HEK293 (cell line): ENCODE data around the gene CCDC61.

ENCODE experiments used
- CTCF ChIA-PET: fragments of 350-600 bp; formaldehyde crosslinking; extraction: SDS; loops from one replicate; lab custom pipeline; 2021; ENCODE audit warnings: antibody characterized with exemption; lab: Yijun Ruan, JAX
- POLR2A ChIA-PET: fragments of 300-600 bp; formaldehyde crosslinking; extraction: SDS; loops from one replicate; lab custom pipeline; 2020; ENCODE audit warnings: antibody characterized with exemption, inconsistent platforms; lab: Yijun Ruan, JAX
- H3K27ac ChIP-seq: fragments of 200-500 bp; sonication (Bioruptor generic); 2 replicates; pipeline ENCODE4 v1.5.1; 2014; ENCODE audit warnings: low read depth, low read length, control low read depth, inconsistent platforms; ENCODE audit errors: extremely low read depth
- H3K36me3 ChIP-seq, 2 experiments: fragments of 200-500 bp in 1 of 2; sonication (Bioruptor generic) in 1 of 2; 1 replicate in 1 of 2; 2 replicates in 1 of 2; pipeline ENCODE4 v1.5.1; 2014 to 2017; ENCODE audit warnings: inconsistent platforms in 2 of 2, low read length in 2 of 2; ENCODE audit not compliant: control insufficient read depth in 2 of 2, insufficient read depth in 1 of 2
- H3K4me1 ChIP-seq: fragments of 200-500 bp; sonication (Bioruptor generic); 2 replicates; pipeline ENCODE4 v1.5.1; 2014; ENCODE audit warnings: mild to moderate bottlenecking, low read length, inconsistent platforms; ENCODE audit not compliant: control insufficient read depth, insufficient read depth
- H3K4me3 ChIP-seq: 2 replicates; pipeline ENCODE4 v1.5.1; 2011; ENCODE audit warnings: low read depth, mild to moderate bottlenecking, control low read depth, low read length, moderate library complexity
- H3K9me3 ChIP-seq: fragments of 200-500 bp; sonication (Bioruptor generic); 2 replicates; pipeline ENCODE4 v1.5.1; 2014; ENCODE audit warnings: low read depth, low read length, inconsistent platforms; ENCODE audit not compliant: control insufficient read depth, insufficient read depth
- BCL11A ChIP-seq: fragments of 450-650 bp; formaldehyde crosslinking; IDR thresholded peaks from 2 replicates; pipeline ENCODE4 v1.5.1; 2016; ENCODE audit warnings: low read depth, missing biosample characterization, missing genetic modification characterization
- EGR2 ChIP-seq: fragments of 450-650 bp; formaldehyde crosslinking; IDR thresholded peaks from 2 replicates; pipeline ENCODE4 v1.5.1; 2016; ENCODE audit warnings: low read depth, missing biosample characterization, missing genetic modification characterization
- GLIS2 ChIP-seq: fragments of 450-650 bp; formaldehyde crosslinking; IDR thresholded peaks from 2 replicates; pipeline ENCODE4 v1.5.1; 2016; ENCODE audit warnings: missing biosample characterization, missing genetic modification characterization
- HIC1 ChIP-seq: fragments of 450-650 bp; formaldehyde crosslinking; IDR thresholded peaks from 2 replicates; pipeline ENCODE4 v1.5.1; 2016; ENCODE audit warnings: missing biosample characterization, missing genetic modification characterization
- HOXC10 ChIP-seq: sonication (generic); formaldehyde crosslinking; IDR thresholded peaks from 2 replicates; pipeline ENCODE4 v1.8.1; 2023; ENCODE audit warnings: mild to moderate bottlenecking, missing genetic modification reagents
- IKZF3 ChIP-seq: fragments of 450-650 bp; IDR thresholded peaks from 2 replicates; pipeline ENCODE4 v1.5.0; 2018; ENCODE audit warnings: missing biosample characterization, mild to moderate bottlenecking, missing genetic modification characterization, moderate library complexity
- SP2 ChIP-seq: fragments of 450-650 bp; formaldehyde crosslinking; IDR thresholded peaks from 2 replicates; pipeline ENCODE4 v1.5.1; 2016; ENCODE audit warnings: missing biosample characterization, missing genetic modification characterization
- ZBTB17 ChIP-seq: fragments of 450-650 bp; formaldehyde crosslinking; IDR thresholded peaks from 2 replicates; pipeline ENCODE4 v1.5.1; 2016; ENCODE audit warnings: missing biosample characterization, missing genetic modification characterization
- ZBTB20 ChIP-seq: fragments of 450-650 bp; formaldehyde crosslinking; IDR thresholded peaks from 2 replicates; pipeline ENCODE4 v1.5.1; 2016; ENCODE audit warnings: missing biosample characterization, missing genetic modification characterization
- ZBTB48 ChIP-seq: fragments of 450-650 bp; formaldehyde crosslinking; IDR thresholded peaks from 2 replicates; pipeline ENCODE4 v1.5.1; 2016; ENCODE audit warnings: missing biosample characterization, missing genetic modification characterization
- ZEB2 ChIP-seq: fragments of 450-650 bp; formaldehyde crosslinking; IDR thresholded peaks from 2 replicates; pipeline ENCODE4 v1.5.1; 2016; ENCODE audit warnings: missing biosample characterization, missing genetic modification characterization
- ZFP69B ChIP-seq: fragments of 450-650 bp; formaldehyde crosslinking; IDR thresholded peaks from 2 replicates; pipeline ENCODE4 v1.5.1; 2016; ENCODE audit warnings: missing biosample characterization, missing genetic modification characterization
- ZNF114 ChIP-seq: fragments of 450-650 bp; formaldehyde crosslinking; IDR thresholded peaks from 2 replicates; pipeline ENCODE4 v1.5.0; 2017; ENCODE audit warnings: missing biosample characterization, missing genetic modification characterization
- ZNF121 ChIP-seq: fragments of 450-650 bp; formaldehyde crosslinking; IDR thresholded peaks from 2 replicates; pipeline ENCODE4 v1.5.1; 2016; ENCODE audit warnings: missing biosample characterization, missing genetic modification characterization
- ZNF132 ChIP-seq: fragments of 450-650 bp; formaldehyde crosslinking; IDR thresholded peaks from 2 replicates; pipeline ENCODE4 v1.5.1; 2017; ENCODE audit warnings: missing biosample characterization, missing genetic modification characterization, borderline replicate concordance
- ZNF140 ChIP-seq: fragments of 450-650 bp; formaldehyde crosslinking; IDR thresholded peaks from 2 replicates; pipeline ENCODE4 v1.5.1; 2016; ENCODE audit warnings: missing biosample characterization, missing genetic modification characterization
- ZNF169 ChIP-seq: fragments of 450-650 bp; formaldehyde crosslinking; IDR thresholded peaks from 2 replicates; pipeline ENCODE4 v1.5.1; 2016; ENCODE audit warnings: missing biosample characterization, missing genetic modification characterization
- ZNF184 ChIP-seq: fragments of 450-650 bp; IDR thresholded peaks from 2 replicates; pipeline ENCODE4 v1.5.1; 2018; ENCODE audit warnings: missing biosample characterization, mild to moderate bottlenecking, missing genetic modification characterization
- ZNF391 ChIP-seq: fragments of 450-650 bp; formaldehyde crosslinking; IDR thresholded peaks from 2 replicates; pipeline ENCODE4 v1.5.1; 2016; ENCODE audit warnings: low read depth, missing biosample characterization, missing genetic modification characterization, borderline replicate concordance
- ZNF394 ChIP-seq: fragments of 450-650 bp; formaldehyde crosslinking; IDR thresholded peaks from 2 replicates; pipeline ENCODE4 v1.5.1; 2016; ENCODE audit warnings: missing biosample characterization, missing genetic modification characterization, mild to moderate bottlenecking, moderate library complexity, borderline replicate concordance
- ZNF404 ChIP-seq: fragments of 450-650 bp; formaldehyde crosslinking; IDR thresholded peaks from 2 replicates; pipeline ENCODE4 v1.5.1; 2017; ENCODE audit warnings: missing biosample characterization, missing genetic modification characterization
- ZNF426 ChIP-seq: fragments of 450-650 bp; formaldehyde crosslinking; IDR thresholded peaks from 2 replicates; pipeline ENCODE4 v1.5.1; 2017; ENCODE audit warnings: missing biosample characterization, missing genetic modification characterization, mild to moderate bottlenecking, inconsistent platforms, moderate library complexity
- ZNF514 ChIP-seq: fragments of 450-650 bp; formaldehyde crosslinking; IDR thresholded peaks from 2 replicates; pipeline ENCODE4 v1.5.1; 2016; ENCODE audit warnings: missing biosample characterization, missing genetic modification characterization
- ZNF558 ChIP-seq: fragments of 450-650 bp; formaldehyde crosslinking; IDR thresholded peaks from 2 replicates; pipeline ENCODE4 v1.5.1; 2016; ENCODE audit warnings: missing biosample characterization, missing genetic modification characterization
- ZNF560 ChIP-seq: fragments of 450-650 bp; formaldehyde crosslinking; IDR thresholded peaks from 2 replicates; pipeline ENCODE4 v1.5.1; 2017; ENCODE audit warnings: missing biosample characterization, missing genetic modification characterization, borderline replicate concordance
- ZNF704 ChIP-seq: fragments of 450-650 bp; formaldehyde crosslinking; IDR thresholded peaks from 2 replicates; pipeline ENCODE4 v1.5.1; 2016; ENCODE audit warnings: missing biosample characterization, missing genetic modification characterization
- TF ChIP-seq, protein P1 (sequence below): fragments of 450-650 bp; formaldehyde crosslinking; IDR thresholded peaks from 2 replicates; pipeline ENCODE4 v1.5.1; 2016; ENCODE audit warnings: missing biosample characterization, missing genetic modification characterization, low read depth

The CCDC61 gene

DNA sequence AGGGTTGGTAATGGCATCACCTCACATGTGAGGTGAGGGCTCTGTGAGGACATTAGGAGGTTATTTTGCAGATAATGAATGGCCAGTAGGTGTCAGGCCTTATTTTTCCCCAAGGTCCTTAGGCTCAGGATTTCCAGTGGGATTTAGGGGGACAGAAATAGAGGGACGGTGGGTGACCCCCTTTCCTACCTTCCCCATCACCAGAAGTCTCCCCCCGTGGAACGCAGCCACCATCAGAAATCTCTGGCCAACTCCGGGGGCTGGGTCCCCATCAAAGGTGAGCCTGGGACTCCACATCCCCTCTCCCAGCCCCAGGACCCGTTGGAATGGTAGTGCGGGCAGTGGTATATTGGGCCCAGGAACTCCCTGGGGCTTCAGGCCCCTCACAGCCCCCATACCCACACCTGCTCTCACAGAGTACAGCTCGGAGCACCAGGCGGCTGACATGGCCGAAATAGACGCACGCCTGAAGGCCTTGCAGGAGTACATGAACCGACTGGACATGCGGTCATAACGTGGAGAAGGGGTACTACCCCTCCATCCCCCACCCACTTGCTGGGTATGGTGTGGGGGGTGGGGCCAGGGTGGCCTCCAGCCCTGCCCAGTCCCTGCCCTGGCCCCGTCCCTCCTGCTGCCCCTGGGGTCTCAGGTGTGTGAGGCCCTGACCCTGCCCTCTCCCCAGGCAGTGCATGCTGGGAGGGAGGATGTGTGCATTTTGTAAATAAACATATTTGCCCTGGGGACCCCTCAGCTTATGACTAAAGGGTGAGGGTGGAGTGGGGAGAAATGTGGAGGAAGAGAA lies 22.8 kb downstream of the CCDC61 start:
- CTCF ChIA-PET = interaction anchor here (0.5 to 21.8 kb wide), 16 partner anchors 8 to 498 kb away, joined by 3 to 625 read pairs (median 4); partner anchors contain the start of genes IGFL4 and SYMPK
- TF ChIP-seq ZNF558 (tag by site-specific recombination) (no peak), ZNF140 (tag by site-specific recombination) (no peak), ZNF391 (tag by site-specific recombination) (no peak), BCL11A (tag by site-specific recombination) (no peak), ZNF132 (tag by site-specific recombination) (no peak), ZNF704 (tag by site-specific recombination) (no peak), IKZF3 (no peak), EGR2 (no peak), ZNF560 (no peak), ZBTB17 (tag by site-specific recombination) (no peak), ZNF121 (no peak), ZNF394 (tag by site-specific recombination) (no peak), GLIS2 (tag by site-specific recombination) (no peak), ZNF514 (tag by site-specific recombination) (no peak)
- TF ChIP-seq, protein P1, sequence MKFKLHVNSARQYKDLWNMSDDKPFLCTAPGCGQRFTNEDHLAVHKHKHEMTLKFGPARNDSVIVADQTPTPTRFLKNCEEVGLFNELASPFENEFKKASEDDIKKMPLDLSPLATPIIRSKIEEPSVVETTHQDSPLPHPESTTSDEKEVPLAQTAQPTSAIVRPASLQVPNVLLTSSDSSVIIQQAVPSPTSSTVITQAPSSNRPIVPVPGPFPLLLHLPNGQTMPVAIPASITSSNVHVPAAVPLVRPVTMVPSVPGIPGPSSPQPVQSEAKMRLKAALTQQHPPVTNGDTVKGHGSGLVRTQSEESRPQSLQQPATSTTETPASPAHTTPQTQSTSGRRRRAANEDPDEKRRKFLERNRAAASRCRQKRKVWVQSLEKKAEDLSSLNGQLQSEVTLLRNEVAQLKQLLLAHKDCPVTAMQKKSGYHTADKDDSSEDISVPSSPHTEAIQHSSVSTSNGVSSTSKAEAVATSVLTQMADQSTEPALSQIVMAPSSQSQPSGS (tag by site-specific recombination) = no peak

DNA sequence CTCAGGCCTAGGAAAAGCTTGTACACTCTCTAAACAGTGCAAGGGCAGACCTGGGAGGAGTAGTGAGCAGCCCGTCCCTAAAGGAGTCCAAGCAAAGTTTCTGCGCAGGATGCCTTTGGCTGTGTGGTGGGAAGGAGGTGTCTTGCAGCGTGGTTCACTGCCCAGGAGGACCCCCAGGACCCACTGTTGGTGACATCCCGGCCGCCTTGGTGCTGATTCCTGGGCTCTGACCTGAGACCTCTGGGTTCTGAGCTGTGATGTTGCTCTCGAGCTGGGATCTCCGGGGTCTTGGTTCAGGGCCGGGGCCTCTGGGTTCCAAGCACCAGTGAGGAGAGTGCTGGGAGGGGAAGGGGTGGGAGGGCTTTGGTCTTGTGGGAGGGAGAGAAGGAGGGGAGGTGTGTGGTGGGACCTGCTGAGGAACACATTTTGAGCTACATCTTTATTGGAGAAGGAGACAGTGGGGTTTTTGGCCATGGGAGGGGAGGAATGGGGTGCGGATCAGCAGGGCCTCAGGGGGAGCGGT lies 23.5 kb downstream of the CCDC61 start:
- POLR2A ChIA-PET = interaction anchor here (1.3 kb wide), 1 partner anchor 202 kb away, joined by 3 read pairs; no protein-coding TSS in a partner anchor
- CTCF ChIA-PET = interaction anchor here (0.7 to 21.8 kb wide), 10 partner anchors 8 to 282 kb away, joined by 3 to 625 read pairs (median 4); no protein-coding TSS in a partner anchor

More for the DNA sequence above, 22.8 kb downstream of the CCDC61 start:
- no peaks in the 10 kb centered on the region for H3K9me3 ChIP-seq
- no peak overlapping the region for H3K27ac ChIP-seq
- no peaks in the 10 kb centered on the region; a peak in 1 of 3 replicates for H3K36me3 ChIP-seq
- no peaks in the 10 kb centered on the region; the same call in 1 of the 2 replicates for H3K4me1 ChIP-seq
- POLR2A ChIA-PET = interaction anchor here (1.3 to 1.6 kb wide), 2 partner anchors 115 to 201 kb away, joined by 3 to 7 read pairs; partner anchors contain the start of gene MYPOP
- H3K4me3 ChIP-seq = no peak overlapping the region

GRCh38 chr19:46019270-46019669 lies 24.0 kb downstream of the CCDC61 start:
- Histone ChIP-seq H3K4me1 (no peaks in the 10 kb centered on the region; the same call in 1 of the 2 replicates), H3K27ac (no peak overlapping the region), H3K4me3 (no peak overlapping the region), H3K36me3 (no peaks in the 10 kb centered on the region), H3K9me3 (no peaks in the 10 kb centered on the region)
- ChIA-PET POLR2A (interaction anchor here (0.7 to 1.3 kb wide), 2 partner anchors 202 to 349 kb away, joined by 3 read pairs; no protein-coding TSS in a partner anchor), CTCF (interaction anchor here (0.5 to 21.8 kb wide), 8 partner anchors 8 to 246 kb away, joined by 3 to 625 read pairs (median 6); no protein-coding TSS in a partner anchor)
- TF ChIP-seq HIC1 (tag by site-specific recombination) (no peak), ZNF169 (no peak), ZEB2 (tag by site-specific recombination) (no peak), HOXC10 (CRISPR knock-in tag) (no peak), ZNF426 (no peak), ZNF404 (tag by site-specific recombination) (no peak), ZNF184 (tag by site-specific recombination) (no peak), ZNF114 (tag by site-specific recombination) (no peak), ZFP69B (tag by site-specific recombination) (no peak)

More for the DNA sequence above, 23.5 kb downstream of the CCDC61 start:
- TF ChIP-seq SP2 (tag by site-specific recombination) (peak; percentile 11; the same call in 1 of the 2 replicates), ZBTB20 (tag by site-specific recombination) (peak; percentile 36; the same call in 1 of the 2 replicates), ZBTB48 (no peak)
- Histone ChIP-seq H3K4me3 (no peak overlapping the region), H3K27ac (no peak overlapping the region), H3K9me3 (no peaks in the 10 kb centered on the region), H3K4me1 (no peaks in the 10 kb centered on the region; the same call in 1 of the 2 replicates), H3K36me3 (no peaks in the 10 kb centered on the region; a peak in 1 of 3 replicates)
